Fibroblast of pulmonary artery (primary cell): ENCODE results near the gene GRK4.

Experiments
- DNase-seq: peaks from one replicate; pipeline ENCODE4 v3.0.0-alpha.2; 2010; ENCODE audit warnings: low read depth
- H3K4me3 ChIP-seq: replicated peaks from 2 replicates; pipeline ENCODE4 v1.5.1; 2011; ENCODE audit warnings: low read depth, mild to moderate bottlenecking, control low read depth, low read length, moderate library complexity
- TF ChIP-seq, protein P1 (sequence below): IDR thresholded peaks from 2 replicates; pipeline ENCODE4 v1.5.1; 2011; ENCODE audit warnings: mild to moderate bottlenecking, control low read depth, low read length, inconsistent platforms; ENCODE audit errors: missing control alignments

Gene GRK4

DNA sequence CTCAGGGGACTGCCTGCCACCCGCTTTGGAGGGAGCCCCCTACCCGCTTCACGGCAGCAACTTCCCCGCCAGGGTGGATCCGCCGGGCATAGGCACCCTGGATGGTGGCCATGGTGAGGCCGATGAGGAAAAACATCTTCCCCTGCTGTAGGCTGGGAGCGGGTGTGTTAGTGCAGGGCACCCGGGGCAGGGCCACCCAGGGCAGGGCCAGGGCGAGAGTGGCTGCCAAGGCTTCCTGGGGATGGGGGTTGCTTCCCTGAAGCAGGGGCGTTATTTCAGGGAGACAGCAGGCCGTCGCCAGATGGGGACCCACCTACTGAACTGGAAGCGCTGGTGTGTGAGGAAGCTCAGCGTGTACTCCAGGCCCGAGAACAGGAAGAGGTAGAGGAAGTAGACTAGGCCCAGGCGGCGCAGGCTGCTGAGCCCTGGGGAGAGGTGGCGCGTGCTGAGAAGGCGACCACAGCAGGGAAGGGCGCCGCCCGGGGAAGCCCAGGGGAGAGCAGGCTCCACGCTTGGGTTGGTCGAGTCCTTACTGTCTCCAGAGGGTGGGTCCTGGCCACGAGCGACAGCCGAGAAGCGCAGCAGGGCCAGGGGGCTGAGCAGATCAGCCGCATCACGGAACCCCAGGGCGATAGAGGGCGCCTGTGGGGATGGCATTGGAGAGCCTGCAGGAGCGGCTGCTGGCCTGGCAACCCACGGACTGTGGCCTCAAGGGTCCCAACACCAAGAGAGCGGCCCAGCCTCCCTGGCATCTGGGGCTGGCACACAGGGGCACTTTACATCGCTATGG is 31.7 kb upstream of the GRK4 start:
- no peak overlapping the region for H3K4me3 ChIP-seq
- TF ChIP-seq, protein P1, sequence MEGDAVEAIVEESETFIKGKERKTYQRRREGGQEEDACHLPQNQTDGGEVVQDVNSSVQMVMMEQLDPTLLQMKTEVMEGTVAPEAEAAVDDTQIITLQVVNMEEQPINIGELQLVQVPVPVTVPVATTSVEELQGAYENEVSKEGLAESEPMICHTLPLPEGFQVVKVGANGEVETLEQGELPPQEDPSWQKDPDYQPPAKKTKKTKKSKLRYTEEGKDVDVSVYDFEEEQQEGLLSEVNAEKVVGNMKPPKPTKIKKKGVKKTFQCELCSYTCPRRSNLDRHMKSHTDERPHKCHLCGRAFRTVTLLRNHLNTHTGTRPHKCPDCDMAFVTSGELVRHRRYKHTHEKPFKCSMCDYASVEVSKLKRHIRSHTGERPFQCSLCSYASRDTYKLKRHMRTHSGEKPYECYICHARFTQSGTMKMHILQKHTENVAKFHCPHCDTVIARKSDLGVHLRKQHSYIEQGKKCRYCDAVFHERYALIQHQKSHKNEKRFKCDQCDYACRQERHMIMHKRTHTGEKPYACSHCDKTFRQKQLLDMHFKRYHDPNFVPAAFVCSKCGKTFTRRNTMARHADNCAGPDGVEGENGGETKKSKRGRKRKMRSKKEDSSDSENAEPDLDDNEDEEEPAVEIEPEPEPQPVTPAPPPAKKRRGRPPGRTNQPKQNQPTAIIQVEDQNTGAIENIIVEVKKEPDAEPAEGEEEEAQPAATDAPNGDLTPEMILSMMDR: no peak
- no peak for DNase-seq

DNA sequence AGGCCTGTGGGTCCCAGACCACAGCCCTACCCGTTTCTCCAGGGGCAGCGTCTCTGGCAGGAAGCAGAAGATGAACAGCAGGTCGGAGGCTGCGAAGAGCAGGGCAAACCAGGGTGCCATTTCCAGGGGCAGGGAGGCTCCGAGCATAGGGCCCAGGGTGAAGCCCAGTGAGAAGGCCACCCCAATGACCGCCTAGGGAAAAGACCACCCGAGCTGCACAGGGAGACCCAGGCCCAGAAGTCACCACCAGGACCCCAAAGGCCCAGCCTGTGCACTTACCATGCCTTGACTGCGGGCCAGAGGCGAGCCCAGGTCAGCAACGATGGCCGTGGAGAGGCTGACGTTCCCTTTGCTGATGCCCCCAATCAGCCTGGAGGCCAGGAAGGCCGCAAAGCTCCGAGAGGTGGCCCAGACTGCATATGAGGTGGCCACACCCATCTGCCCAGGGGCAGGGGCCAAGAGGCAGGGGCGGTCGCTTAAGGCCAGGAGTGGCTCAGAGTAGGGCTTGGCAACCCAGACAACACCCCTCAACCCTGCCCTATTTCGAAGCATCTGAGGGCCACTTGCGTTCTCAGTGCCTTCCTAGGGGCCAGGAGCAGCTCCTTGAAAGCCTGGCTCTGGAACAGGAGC is 30.9 kb upstream of the GRK4 start:
- TF ChIP-seq, protein P1: no peak
- H3K4me3 ChIP-seq: no peak overlapping the region
- DNase-seq: no peak

DNA sequence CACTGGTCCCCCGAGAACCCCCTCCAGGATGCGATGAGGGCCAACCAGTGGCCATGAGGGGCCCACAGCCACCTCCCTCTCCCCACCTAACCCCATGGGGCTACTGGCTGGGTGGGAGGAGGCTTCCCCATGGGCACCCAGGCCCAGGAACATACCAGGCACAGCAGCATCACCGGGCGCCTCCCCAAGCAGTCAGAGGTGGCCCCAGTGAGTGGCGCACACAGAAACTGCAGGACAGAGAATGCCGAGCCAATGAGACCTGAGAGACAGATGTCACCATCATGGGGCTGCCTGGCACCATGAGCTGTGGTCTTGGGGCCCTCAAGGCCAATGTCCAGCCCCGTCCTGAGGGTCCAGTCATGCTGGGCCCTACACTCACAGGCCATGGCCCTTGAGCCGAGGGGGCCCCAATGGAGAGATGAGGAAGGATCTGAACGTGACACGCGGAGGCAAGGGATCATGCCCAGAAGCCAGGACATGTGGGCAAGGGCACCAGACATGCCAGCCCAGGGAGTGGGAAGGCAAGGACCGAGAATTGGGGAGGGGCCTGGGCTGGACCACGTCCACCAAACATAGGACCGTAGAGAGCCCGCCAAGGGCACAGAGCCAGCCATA is 30.3 kb upstream of the GRK4 start:
- H3K4me3 ChIP-seq: peak overlapping the region; percentile 66
- no peak for DNase-seq
- TF ChIP-seq, protein P1: no peak

DNA sequence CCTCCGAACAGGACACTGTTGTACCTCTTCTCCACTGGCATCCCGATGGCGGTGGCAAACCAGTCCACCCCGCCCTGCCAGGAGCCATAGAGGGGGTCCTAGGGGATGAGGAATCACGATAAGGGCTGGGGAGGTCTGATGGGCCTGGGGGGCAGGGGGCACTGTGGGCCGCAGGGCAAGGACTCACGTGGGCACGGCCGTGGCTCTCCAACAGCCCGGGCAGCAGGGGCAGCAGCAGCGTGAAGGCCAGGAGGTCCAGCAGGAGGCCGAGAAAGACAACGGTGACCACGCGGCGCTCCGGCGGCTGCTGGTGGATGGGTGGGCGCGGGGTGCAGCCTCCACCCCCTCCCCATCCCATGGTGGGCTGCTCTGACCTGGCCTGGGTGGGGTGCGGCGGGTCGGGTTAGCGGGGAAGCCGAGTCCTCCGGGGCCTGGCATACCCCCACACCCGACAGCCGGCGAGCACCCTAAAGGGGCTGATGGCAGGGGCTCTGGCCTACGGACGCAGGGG is 29.8 kb upstream of the GRK4 start:
- no peak for DNase-seq
- TF ChIP-seq, protein P1: no peak
- peak overlapping the region; percentile 66 for H3K4me3 ChIP-seq

DNA sequence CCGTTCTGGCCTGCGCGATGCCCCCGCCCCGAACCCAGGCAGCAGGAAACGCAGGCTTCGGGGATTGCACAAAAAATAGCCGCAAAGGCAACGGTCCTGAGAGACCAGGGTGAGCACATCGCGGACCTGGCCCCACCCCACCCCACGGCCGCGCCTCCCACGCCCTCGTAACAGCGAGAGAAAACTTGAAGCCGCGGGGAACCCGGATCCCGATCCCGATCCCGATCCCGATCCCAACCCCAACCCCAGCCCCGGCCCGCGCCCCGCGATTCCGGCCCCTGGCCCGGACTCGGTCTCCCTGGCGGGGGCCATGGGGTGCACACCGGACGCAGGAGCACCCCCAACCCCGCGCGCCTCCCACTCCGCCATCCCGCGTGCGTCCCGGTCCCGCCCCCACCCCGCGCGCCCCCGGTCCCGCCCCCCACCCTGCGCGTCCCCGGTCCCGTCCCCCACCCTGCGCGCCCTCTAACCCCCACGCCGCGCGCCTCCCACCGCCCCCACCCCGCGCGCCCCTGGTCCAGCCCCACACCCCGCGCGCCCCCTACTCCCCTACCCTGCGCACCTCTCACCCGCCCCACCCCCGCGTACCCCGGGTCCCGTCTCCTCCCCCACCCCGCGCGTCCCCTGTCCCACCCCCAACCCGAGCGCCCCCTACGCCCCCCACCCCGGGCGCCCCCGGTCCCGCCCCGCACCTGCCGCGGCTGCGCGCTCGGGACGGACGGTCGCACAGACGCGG is 29.1 kb upstream of the GRK4 start:
- TF ChIP-seq, protein P1: no peak

More for the DNA sequence above, 29.1 kb upstream of the GRK4 start:
- peak; percentile 57 for DNase-seq
- H3K4me3 ChIP-seq: peak overlapping the region; percentile 66
